Muscle of leg (tissue), 11 donors: ENCODE results near the gene UGT1A5. TPM values are rescaled to one million over a fixed set of nuclear protein-coding genes. Genes with fewer than 3 reads are reported as not detected.
"Not testable (repeated sequence)": the region's sequence is repeated elsewhere in the genome, so short reads cannot be mapped to it uniquely, and the experiment has no call there.

ENCODE experiments used
- DNase-seq: peaks from one replicate; pipeline ENCODE4 v3.0.0; 2013
- H3K27ac ChIP-seq: one replicate; pipeline ENCODE4 v1.5.1; 2013; ENCODE audit warnings: mild to moderate bottlenecking, low read length, control low read depth
- H3K27me3 ChIP-seq: one replicate; pipeline ENCODE4 v1.6.1; 2013; ENCODE audit warnings: low read length; ENCODE audit not compliant: control insufficient read depth, insufficient read depth
- H3K36me3 ChIP-seq: one replicate; pipeline ENCODE4 v1.6.1; 2013; ENCODE audit warnings: low read length; ENCODE audit not compliant: control insufficient read depth, insufficient read depth
- H3K4me1 ChIP-seq: one replicate; pipeline ENCODE4 v1.6.1; 2013; ENCODE audit warnings: low read length; ENCODE audit not compliant: control insufficient read depth, insufficient read depth
- H3K4me3 ChIP-seq: one replicate; pipeline ENCODE4 v1.5.1; 2013; ENCODE audit warnings: low read length, control low read depth
- H3K9me3 ChIP-seq: replicated peaks from 2 replicates; pipeline ENCODE4 v1.6.1; 2013; ENCODE audit warnings: low read depth, low read length; ENCODE audit not compliant: control insufficient read depth
- WGBS: methylation state at CpG from one replicate; pipeline ENCODE4 v1.1.5; 2013; ENCODE audit warnings: missing lambda C conversion rate; ENCODE audit not compliant: insufficient coverage; 5-methylcytosine and 5-hydroxymethylcytosine counted together
- polyA plus RNA-seq, 8 donors: library from polyadenylated mRNA; unstranded; fragments of 120-200 nt; gene quantifications; one replicate each; pipeline versions ENCODE4 v1.2.1 to v1.2.3, GENCODE V29; 2013; ENCODE audit warnings: inconsistent platforms in 1 of 8, low replicate concordance in 1 of 8; ENCODE audit not compliant: insufficient read length in 8 of 8, insufficient read depth in 1 of 8
- total RNA-seq: library from RNA; stranded (reverse); fragments of 120-200 nt; gene quantifications from one replicate; pipeline ENCODE4 v1.2.4, GENCODE V29; 2013

Gene UGT1A5
- total and polyA plus RNA-seq, 9 donors = not detected

- WGBS = 50% methylated on average over 1 of the region's 2 CpGs
- H3K27me3 ChIP-seq, H3K36me3 ChIP-seq, H3K9me3 ChIP-seq, H3K27ac ChIP-seq, H3K4me1 ChIP-seq, H3K4me3 ChIP-seq, DNase-seq: not testable (repeated sequence)
Measured at GRCh38 chr2:233745838-233746237, 33.1 kb downstream of the UGT1A5 start.

- no peak for DNase-seq
- 82% methylated on average over 9 of the region's 10 CpGs for WGBS
- no peaks in the 10 kb centered on the region for H3K4me1 ChIP-seq
- H3K36me3 ChIP-seq = no peaks in the 10 kb centered on the region
- no peaks in the 10 kb centered on the region for H3K27me3 ChIP-seq
- H3K9me3 ChIP-seq = no peaks in the 10 kb centered on the region
- H3K4me3 ChIP-seq = no peak overlapping the region
- H3K27ac ChIP-seq = no peak overlapping the region
Measured at GRCh38 chr2:233746475-233747282, 34.0 kb downstream of the UGT1A5 start.

DNA sequence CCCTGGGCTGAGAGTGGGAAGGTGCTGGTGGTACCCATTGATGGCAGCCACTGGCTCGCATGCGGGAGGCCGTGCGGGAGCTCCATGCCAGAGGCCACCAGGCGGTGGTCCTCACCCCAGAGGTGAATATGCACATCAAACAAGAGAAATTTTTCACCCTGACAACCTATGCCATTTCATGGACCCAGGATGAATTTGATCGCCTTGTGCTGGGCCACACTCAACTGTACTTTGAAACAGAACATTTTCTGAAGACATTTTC is 34.5 kb downstream of the UGT1A5 start:
- H3K27me3 ChIP-seq = no peaks in the 10 kb centered on the region
- DNase-seq = no peak
- no peak overlapping the region for H3K27ac ChIP-seq
- no peaks in the 10 kb centered on the region for H3K36me3 ChIP-seq
- no peaks in the 10 kb centered on the region for H3K4me1 ChIP-seq
- no peak overlapping the region for H3K4me3 ChIP-seq
- WGBS = 100% methylated on average over 1 of the region's 6 CpGs
- no peaks in the 10 kb centered on the region for H3K9me3 ChIP-seq

DNA sequence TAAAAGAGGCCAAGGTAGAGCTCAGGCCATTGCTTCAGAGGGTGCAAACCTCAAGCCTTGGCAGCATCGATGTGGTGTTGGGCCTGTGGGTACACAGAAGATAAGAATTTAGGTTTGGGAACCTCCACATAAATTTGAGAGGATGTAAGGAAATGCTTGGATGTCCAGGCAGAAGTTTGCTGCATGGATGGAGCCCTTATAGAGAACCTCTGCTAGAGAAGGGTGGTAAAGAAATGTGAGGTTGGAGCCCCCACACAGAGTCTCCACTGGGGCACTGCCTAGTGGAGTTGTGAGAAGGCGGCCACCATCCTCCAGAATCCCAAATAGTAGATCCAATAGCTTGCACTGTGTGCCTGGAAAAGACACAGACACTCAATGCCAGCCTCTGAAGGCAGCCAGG is 38.0 kb downstream of the UGT1A5 start:
- not testable (repeated sequence) for H3K4me3 ChIP-seq, H3K4me1 ChIP-seq, DNase-seq, H3K27ac ChIP-seq, H3K36me3 ChIP-seq, H3K27me3 ChIP-seq, H3K9me3 ChIP-seq
- WGBS = 92% methylated on average over 2 of the region's 2 CpGs

- H3K36me3 ChIP-seq, H3K9me3 ChIP-seq, H3K27ac ChIP-seq, H3K4me3 ChIP-seq, H3K4me1 ChIP-seq, H3K27me3 ChIP-seq, DNase-seq: not testable (repeated sequence)
- no CpG with 5 or more reads among the region's 2 CpGs for WGBS
Measured at GRCh38 chr2:233751212-233752009, 38.7 kb downstream of the UGT1A5 start.

GRCh38 chr2:233754872-233755611 is 42.3 kb downstream of the UGT1A5 start:
- Histone ChIP-seq H3K9me3 (no peaks in the 10 kb centered on the region), H3K4me3 (no peak overlapping the region), H3K27ac (no peak overlapping the region), H3K4me1 (no peaks in the 10 kb centered on the region), H3K36me3 (no peaks in the 10 kb centered on the region), H3K27me3 (no peaks in the 10 kb centered on the region)
- 92% methylated on average over 39 of the region's 44 CpGs for WGBS
- no peak for DNase-seq

GRCh38 chr2:233756429-233757081 is 43.8 kb downstream of the UGT1A5 start:
- Histone ChIP-seq H3K36me3 (no peaks in the 10 kb centered on the region), H3K27me3 (no peaks in the 10 kb centered on the region), H3K4me1 (no peaks in the 10 kb centered on the region), H3K27ac (no peak overlapping the region), H3K4me3 (no peak overlapping the region), H3K9me3 (no peaks in the 10 kb centered on the region)
- WGBS = 75% methylated on average over 1 of the region's 7 CpGs
- DNase-seq = no peak

GRCh38 chr2:233758141-233758540 is 45.4 kb downstream of the UGT1A5 start:
- no peak overlapping the region for H3K27ac ChIP-seq
- H3K36me3 ChIP-seq = no peaks in the 10 kb centered on the region
- no peak for DNase-seq
- H3K27me3 ChIP-seq = no peaks in the 10 kb centered on the region
- H3K4me1 ChIP-seq = no peaks in the 10 kb centered on the region
- no peak overlapping the region for H3K4me3 ChIP-seq
- H3K9me3 ChIP-seq = no peaks in the 10 kb centered on the region

GRCh38 chr2:233758849-233759248 is 46.1 kb downstream of the UGT1A5 start:
- no peaks in the 10 kb centered on the region for H3K36me3 ChIP-seq
- no peak overlapping the region for H3K4me3 ChIP-seq
- H3K27ac ChIP-seq = no peak overlapping the region
- H3K4me1 ChIP-seq = no peaks in the 10 kb centered on the region
- 80% methylated on average over 1 of the region's 2 CpGs for WGBS
- no peaks in the 10 kb centered on the region for H3K9me3 ChIP-seq
- H3K27me3 ChIP-seq = no peaks in the 10 kb centered on the region
- DNase-seq = no peak

GRCh38 chr2:233760043-233760442 is 47.3 kb downstream of the UGT1A5 start, which contains the start of gene UGT1A1:
UGT1A1 (plus strand) TSS chr2:233760270; CDS start chr2:233760288, 18 bp downstream.
- DNase-seq = no peak
- H3K27ac ChIP-seq = no peak within 1 kb of the TSS
- 100% methylated on average over 3 of the region's 6 CpGs for WGBS

More at GRCh38 chr2:233760043-233760442, 47.3 kb downstream of the UGT1A5 start, which contains the start of gene UGT1A1:
- H3K27me3 ChIP-seq = peaks cover 8% of the 10 kb centered on the region
- H3K4me1 ChIP-seq = no peaks in the 10 kb centered on the region
- no peaks in the 10 kb centered on the region for H3K36me3 ChIP-seq
- no peaks in the 10 kb centered on the region for H3K9me3 ChIP-seq
- no peak within 1 kb of the TSS for H3K4me3 ChIP-seq
